Adrenal gland (tissue), 12 donors: ENCODE measurements around the gene HELT. TPM values are rescaled to one million over a fixed set of nuclear protein-coding genes. Genes with fewer than 3 reads are reported as not detected.
"Not testable (repeated sequence)": the region's sequence is repeated elsewhere in the genome, so short reads cannot be mapped to it uniquely, and the experiment has no call there.

Experiments
- DNase-seq, 7 donors: peaks; one replicate each; pipeline ENCODE4 v3.0.0-alpha.2; 2019 to 2020
- H3K27ac ChIP-seq, 5 donors: fragments of 200-600 bp; sonication (generic) in 4 of 5; 1 replicate in 3 of 5; 2 replicates in 2 of 5; pipeline versions ENCODE4 v1.5.1 to v1.8.0; 2016 to 2020; ENCODE audit warnings: mild to moderate bottlenecking in 1 of 5
- H3K27me3 ChIP-seq: fragments of 200-600 bp; 2 replicates; pipeline ENCODE4 v1.8.0; 2021
- H3K36me3 ChIP-seq, 2 donors: fragments of 200-600 bp; replicated peaks in 1 of 2; 1 replicate in 1 of 2; 2 replicates in 1 of 2; pipeline versions ENCODE4 v1.5.1 to v1.8.0; 2018 to 2022
- H3K4me1 ChIP-seq, 2 donors: fragments of 200-600 bp; replicated peaks in 1 of 2; 1 replicate in 1 of 2; 2 replicates in 1 of 2; pipeline versions ENCODE4 v1.5.1 to v1.8.0; 2018 to 2021
- H3K4me3 ChIP-seq, 4 donors: fragments of 200-600 bp; sonication (generic) in 3 of 4; one replicate each; pipeline ENCODE4 v1.5.1; 2016 to 2018
- H3K9me3 ChIP-seq, 3 donors: fragments of 200-600 bp; sonication (generic) in 1 of 3; replicated peaks in 1 of 3; 1 replicate in 2 of 3; 2 replicates in 1 of 3; pipeline versions ENCODE4 v1.5.1 to v1.8.0; 2016 to 2021
- POLR2A ChIP-seq, 2 donors: fragments of 450-650 bp; IDR thresholded peaks; one replicate each; pipeline ENCODE4 v1.6.1; 2017; ENCODE audit warnings: antibody characterized with exemption in 2 of 2, mild to moderate bottlenecking in 2 of 2, moderate library complexity in 1 of 2
- WGBS, 4 donors: extraction: QIAGEN DNeasy Blood & Tissue Kit in 2 of 4; methylation state at CpG; one replicate each; pipeline versions ENCODE4 v1.1.5 to v1.1.7; 2013 to 2017; 5-methylcytosine and 5-hydroxymethylcytosine counted together
- intact Hi-C, 2 donors: fragments of 100-400 bp; cut with DNase I; formaldehyde crosslinking; loops; one replicate each; pipeline versions ENCODE4 v1.14.1 to v1.15.0; 2022 to 2023
- polyA plus RNA-seq, 3 donors: library from polyadenylated mRNA; stranded (reverse); fragments of 200-250 nt in 2 of 3; fragments of 350-450 nt in 1 of 3; fragmentation: Illumina TruSeq in 1 of 3; extraction: RNeasy Lipid Tissue Mini Kit (QIAGEN cat#74804) in 1 of 3; gene quantifications; one replicate each; pipeline ENCODE4 v1.2.3, GENCODE V29; 2013 to 2014
- total RNA-seq, 9 donors: library from RNA; depleted of rRNA in 4 of 9; stranded (reverse); fragments of >200 nt in 4 of 9; fragments of 120-200 nt in 1 of 9; fragmentation: NEBNext Ultra II Directional in 1 of 9; extraction: Animal tissue kit (Norgen Biotek cat#: 25700) in 1 of 9; gene quantifications; one replicate each; pipeline versions ENCODE4 v1.1.0 to v1.2.4, GENCODE V29; 2013 to 2023
- TF ChIP-seq, protein P1 (sequence below), 6 experiments: fragments of 450-650 bp in 4 of 6; fragments of 200-600 bp in 2 of 6; sonication (generic) in 1 of 6; IDR thresholded peaks; 1 replicate in 5 of 6; 2 replicates in 1 of 6; pipeline versions ENCODE4 v1.5.1 to v1.8.0; 2016 to 2021; ENCODE audit warnings: antibody characterized with exemption in 6 of 6, mild to moderate bottlenecking in 2 of 6, moderate library complexity in 1 of 6
- donor health status: healthy with polysubstance abuse.
- donor health status: Bipolar disorder and iron deficiency.
- donor health status: DM: yes; HTN: yes; CAD: no.
- donor health status: DM: no; HTN: no; CAD: no.
- donor health status: DM: no; HTN: no; CAD: no.
- donor health status: DM: yes; HTN: yes; CAD: no.

Gene HELT
- total and polyA plus RNA-seq, 12 donors: not detected

DNA sequence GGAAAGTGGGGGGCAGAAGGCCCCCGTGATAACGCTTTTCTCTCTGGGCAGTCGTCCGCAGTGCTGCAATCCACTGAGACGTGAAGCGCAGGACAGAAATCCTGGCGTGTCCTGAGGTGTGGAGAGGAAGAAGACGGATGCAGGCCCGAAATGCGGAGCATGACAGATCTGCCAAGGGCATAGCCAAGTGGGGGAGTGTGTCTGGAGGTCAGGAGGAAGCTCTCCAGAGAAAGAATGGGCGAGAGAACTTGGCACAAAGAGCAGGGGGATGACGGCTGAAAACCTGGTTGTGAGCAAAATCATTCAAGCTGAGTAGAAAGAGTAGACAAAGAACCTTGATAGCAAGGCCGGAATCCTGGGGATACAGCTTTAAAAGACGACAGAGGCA lies 23.7 kb upstream of the HELT start:
- H3K4me1 ChIP-seq: no peaks in the 10 kb centered on the region
- H3K9me3 ChIP-seq: no peaks in the 10 kb centered on the region
- intact Hi-C loops: no loop called here
- TF ChIP-seq POLR2A (IDR thresholded peaks at IDR 0.05): no peak
- TF ChIP-seq, protein P1, sequence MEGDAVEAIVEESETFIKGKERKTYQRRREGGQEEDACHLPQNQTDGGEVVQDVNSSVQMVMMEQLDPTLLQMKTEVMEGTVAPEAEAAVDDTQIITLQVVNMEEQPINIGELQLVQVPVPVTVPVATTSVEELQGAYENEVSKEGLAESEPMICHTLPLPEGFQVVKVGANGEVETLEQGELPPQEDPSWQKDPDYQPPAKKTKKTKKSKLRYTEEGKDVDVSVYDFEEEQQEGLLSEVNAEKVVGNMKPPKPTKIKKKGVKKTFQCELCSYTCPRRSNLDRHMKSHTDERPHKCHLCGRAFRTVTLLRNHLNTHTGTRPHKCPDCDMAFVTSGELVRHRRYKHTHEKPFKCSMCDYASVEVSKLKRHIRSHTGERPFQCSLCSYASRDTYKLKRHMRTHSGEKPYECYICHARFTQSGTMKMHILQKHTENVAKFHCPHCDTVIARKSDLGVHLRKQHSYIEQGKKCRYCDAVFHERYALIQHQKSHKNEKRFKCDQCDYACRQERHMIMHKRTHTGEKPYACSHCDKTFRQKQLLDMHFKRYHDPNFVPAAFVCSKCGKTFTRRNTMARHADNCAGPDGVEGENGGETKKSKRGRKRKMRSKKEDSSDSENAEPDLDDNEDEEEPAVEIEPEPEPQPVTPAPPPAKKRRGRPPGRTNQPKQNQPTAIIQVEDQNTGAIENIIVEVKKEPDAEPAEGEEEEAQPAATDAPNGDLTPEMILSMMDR (IDR thresholded peaks at IDR 0.05): no peak
- H3K27me3 ChIP-seq: peaks cover 4% of the 10 kb centered on the region
- no peaks in the 10 kb centered on the region for H3K36me3 ChIP-seq
- H3K4me3 ChIP-seq: no peak overlapping the region
- H3K27ac ChIP-seq: no peak overlapping the region
- 49 to 61% (median 59%) methylated on average over 14 of the region's 14 CpGs for WGBS, 4 donors
- no peak for DNase-seq

- H3K9me3 ChIP-seq, H3K36me3 ChIP-seq, H3K27ac ChIP-seq, H3K27me3 ChIP-seq, H3K4me1 ChIP-seq, H3K4me3 ChIP-seq, intact Hi-C loops, DNase-seq: not testable (repeated sequence)
Observed at GRCh38 chr4:184997656-184998055, 20.6 kb upstream of the HELT start.

DNA sequence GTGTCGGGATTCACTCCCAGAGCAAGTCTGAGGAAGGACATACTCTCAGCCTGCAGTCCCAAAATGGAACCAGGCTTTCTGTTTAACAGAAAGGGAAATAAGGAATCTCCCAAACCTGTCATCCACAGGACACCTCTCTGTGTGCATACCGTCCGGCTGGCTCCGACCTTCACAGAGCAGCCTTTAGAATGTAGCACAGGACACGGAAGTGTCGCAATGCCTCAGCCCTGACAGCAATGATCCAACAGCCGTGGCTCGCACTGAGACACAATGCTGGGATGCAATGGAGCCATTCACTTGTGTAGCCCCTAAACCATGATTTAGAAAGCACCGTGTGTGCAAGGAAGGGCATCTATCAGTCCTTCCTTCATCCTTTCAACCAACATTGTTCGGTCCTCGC lies 15.5 kb upstream of the HELT start:
- peak in 3 of 7 donors; percentile 17 to 54 (median 35) for DNase-seq
- Histone ChIP-seq H3K9me3 (no peaks in the 10 kb centered on the region), H3K27ac (no peak overlapping the region), H3K36me3 (no peaks in the 10 kb centered on the region), H3K4me3 (no peak overlapping the region), H3K27me3 (peaks cover 5% of the 10 kb centered on the region), H3K4me1 (peaks cover 5 to 12% of the 10 kb centered on the region in 2 donors)
- WGBS, 4 donors: 63 to 78% (median 69%) methylated on average over 11 of the region's 11 CpGs
- TF ChIP-seq, protein P1 (IDR thresholded peaks at IDR 0.05): no peak
- TF ChIP-seq POLR2A (IDR thresholded peaks at IDR 0.05): no peak
- intact Hi-C loops: no loop called here

GRCh38 chr4:185003596-185004351 lies 14.5 kb upstream of the HELT start:
- DNase-seq: no peak
- 86 to 95% (median 91%) methylated on average over 19 of the region's 19 CpGs for WGBS, 4 donors
- Histone ChIP-seq H3K27me3 (peaks cover 10% of the 10 kb centered on the region), H3K27ac (no peak overlapping the region), H3K36me3 (no peaks in the 10 kb centered on the region), H3K4me1 (peaks cover 5 to 12% of the 10 kb centered on the region in 2 donors), H3K9me3 (no peaks in the 10 kb centered on the region), H3K4me3 (no peak overlapping the region)
- no peak for TF ChIP-seq POLR2A (IDR thresholded peaks at IDR 0.05)
- TF ChIP-seq, protein P1 (IDR thresholded peaks at IDR 0.05): no peak
- intact Hi-C loops: no loop called here
